HepG2 (cell line): ENCODE results near the gene MRPL10. TPM values are rescaled to one million over a fixed set of nuclear protein-coding genes. Genes with fewer than 3 reads are reported as not detected.
A peak's percentile ranks its signal among the peaks of the same experiment; 100 is the strongest.

Source experiments
- AHR ChIP-seq: IDR thresholded peaks from 2 replicates; pipeline ENCODE4 v1.6.1; 2018; ENCODE audit warnings: missing genetic modification reagents, missing compliant biosample characterization
- GZF1 ChIP-seq: sonication (generic); formaldehyde crosslinking; IDR thresholded peaks from 2 replicates; pipeline ENCODE4 v1.5.1; 2020; ENCODE audit warnings: mild to moderate bottlenecking, missing genetic modification reagents
- MAZ ChIP-seq, 2 experiments: sonication (generic) in 1 of 2; formaldehyde crosslinking in 1 of 2; IDR thresholded peaks; 2 replicates each; pipeline versions ENCODE4 v1.5.0 to v1.6.1; 2012 to 2020; ENCODE audit warnings: low read depth in 2 of 2, mild to moderate bottlenecking in 2 of 2, borderline replicate concordance in 1 of 2, improper control_type of control experiment in 1 of 2, low read length in 1 of 2, missing genetic modification reagents in 1 of 2, moderate library complexity in 1 of 2
- ZBTB7B ChIP-seq: sonication (generic); formaldehyde crosslinking; IDR thresholded peaks from 2 replicates; pipeline ENCODE4 v1.4.0; 2020; ENCODE audit warnings: missing genetic modification reagents
- ZNF143 ChIP-seq: sonication (generic); formaldehyde crosslinking; IDR thresholded peaks from 2 replicates; pipeline ENCODE4 v1.4.0; 2020; ENCODE audit warnings: missing genetic modification reagents
- ZNF501 ChIP-seq: sonication (generic); formaldehyde crosslinking; IDR thresholded peaks from 2 replicates; pipeline ENCODE4 v1.5.1; 2020; ENCODE audit warnings: mild to moderate bottlenecking, moderate library complexity, missing genetic modification reagents
- ZNF556 ChIP-seq: sonication (generic); formaldehyde crosslinking; IDR thresholded peaks from 2 replicates; pipeline ENCODE4 v1.4.0; 2020; ENCODE audit warnings: mild to moderate bottlenecking, missing genetic modification reagents, borderline replicate concordance
- ZSCAN22 ChIP-seq: sonication (generic); formaldehyde crosslinking; IDR thresholded peaks from 2 replicates; pipeline ENCODE4 v1.4.0; 2020; ENCODE audit warnings: mild to moderate bottlenecking, missing genetic modification reagents
- polyA plus RNA-seq, 8 experiments: library from polyadenylated mRNA; depleted of rRNA in 3 of 8; stranded (reverse) in 7 of 8; unstranded in 1 of 8; fragments of >200 nt; fragmentation: Illumina TruSeq in 4 of 8; extraction: Trizol in 4 of 8; gene quantifications; 2 replicates each; pipeline versions ENCODE4 v1.2.1 to v1.2.3, GENCODE V29; 2011 to 2016; ENCODE audit warnings: low read depth in 4 of 8, missing spikeins in 1 of 8, mixed read lengths in 1 of 8; ENCODE audit not compliant: insufficient read depth in 1 of 8
- total RNA-seq, 5 experiments: library from RNA; depleted of rRNA; stranded (reverse); fragments of >200 nt; fragmentation: Illumina TruSeq; extraction: Trizol; gene quantifications; 2 replicates each; pipeline ENCODE4 v1.2.3, GENCODE V29; 2016; ENCODE audit warnings: low read depth in 1 of 5
- TF ChIP-seq, protein P1 (sequence below): sonication (generic); formaldehyde crosslinking; IDR thresholded peaks from 2 replicates; pipeline ENCODE4 v1.4.0; 2020; ENCODE audit warnings: missing genetic modification reagents
- TF ChIP-seq, protein P2 (sequence below): sonication (generic); formaldehyde crosslinking; IDR thresholded peaks from 2 replicates; pipeline ENCODE4 v1.5.0; 2020; ENCODE audit warnings: missing genetic modification reagents
- TF ChIP-seq, protein P3 (sequence below): sonication (generic); formaldehyde crosslinking; IDR thresholded peaks from 2 replicates; pipeline ENCODE4 v1.8.1; 2023; ENCODE audit warnings: missing genetic modification reagents, inconsistent platforms, borderline replicate concordance
- TF ChIP-seq, protein P4 (sequence below): sonication (generic); formaldehyde crosslinking; IDR thresholded peaks from 2 replicates; pipeline ENCODE4 v1.8.1; 2022; ENCODE audit warnings: low read depth, mild to moderate bottlenecking, missing genetic modification reagents
- TF ChIP-seq, protein P5 (sequence below), 2 experiments: IDR thresholded peaks; 2 replicates each; pipeline ENCODE4 v1.6.1; 2011 to 2012; ENCODE audit warnings: low read length in 2 of 2, borderline replicate concordance in 1 of 2, low read depth in 1 of 2, mild to moderate bottlenecking in 1 of 2, moderate library complexity in 1 of 2

The MRPL10 gene
- total and polyA plus RNA-seq, 2 of the 13 experiments (the other 11 are each of a cell fraction or from before 2014, with no cell fraction given), result 56.7 to 149 TPM

DNA sequence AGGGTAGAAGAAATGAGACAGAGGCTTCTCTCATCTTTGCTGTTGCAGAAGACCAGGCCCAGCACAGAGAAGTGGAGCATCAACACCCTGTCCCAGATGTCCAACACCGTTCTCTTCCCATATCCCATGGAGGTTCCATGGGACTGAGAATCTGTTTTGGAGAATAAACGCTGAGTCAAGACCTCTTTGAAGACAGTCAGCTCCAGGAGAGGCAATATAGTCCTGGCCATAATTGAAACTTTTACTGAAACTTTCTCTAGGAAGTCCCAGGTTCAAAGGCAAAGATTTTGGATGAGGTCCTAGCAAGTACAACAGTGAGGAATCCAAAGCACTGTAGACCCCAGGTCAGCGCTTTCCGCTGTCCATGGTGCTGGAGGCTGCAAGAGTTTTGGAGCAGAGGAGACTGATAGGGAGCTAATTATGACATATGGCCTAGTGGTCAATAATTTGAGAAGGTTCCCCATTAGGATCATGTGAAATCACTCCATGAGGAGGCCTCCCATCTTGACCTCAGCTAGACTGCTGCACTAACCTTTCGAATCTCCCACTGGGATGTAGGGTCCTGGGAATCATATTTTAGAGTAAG lies 45.7 kb downstream of the MRPL10 start (continued):
- TF ChIP-seq, protein P1, sequence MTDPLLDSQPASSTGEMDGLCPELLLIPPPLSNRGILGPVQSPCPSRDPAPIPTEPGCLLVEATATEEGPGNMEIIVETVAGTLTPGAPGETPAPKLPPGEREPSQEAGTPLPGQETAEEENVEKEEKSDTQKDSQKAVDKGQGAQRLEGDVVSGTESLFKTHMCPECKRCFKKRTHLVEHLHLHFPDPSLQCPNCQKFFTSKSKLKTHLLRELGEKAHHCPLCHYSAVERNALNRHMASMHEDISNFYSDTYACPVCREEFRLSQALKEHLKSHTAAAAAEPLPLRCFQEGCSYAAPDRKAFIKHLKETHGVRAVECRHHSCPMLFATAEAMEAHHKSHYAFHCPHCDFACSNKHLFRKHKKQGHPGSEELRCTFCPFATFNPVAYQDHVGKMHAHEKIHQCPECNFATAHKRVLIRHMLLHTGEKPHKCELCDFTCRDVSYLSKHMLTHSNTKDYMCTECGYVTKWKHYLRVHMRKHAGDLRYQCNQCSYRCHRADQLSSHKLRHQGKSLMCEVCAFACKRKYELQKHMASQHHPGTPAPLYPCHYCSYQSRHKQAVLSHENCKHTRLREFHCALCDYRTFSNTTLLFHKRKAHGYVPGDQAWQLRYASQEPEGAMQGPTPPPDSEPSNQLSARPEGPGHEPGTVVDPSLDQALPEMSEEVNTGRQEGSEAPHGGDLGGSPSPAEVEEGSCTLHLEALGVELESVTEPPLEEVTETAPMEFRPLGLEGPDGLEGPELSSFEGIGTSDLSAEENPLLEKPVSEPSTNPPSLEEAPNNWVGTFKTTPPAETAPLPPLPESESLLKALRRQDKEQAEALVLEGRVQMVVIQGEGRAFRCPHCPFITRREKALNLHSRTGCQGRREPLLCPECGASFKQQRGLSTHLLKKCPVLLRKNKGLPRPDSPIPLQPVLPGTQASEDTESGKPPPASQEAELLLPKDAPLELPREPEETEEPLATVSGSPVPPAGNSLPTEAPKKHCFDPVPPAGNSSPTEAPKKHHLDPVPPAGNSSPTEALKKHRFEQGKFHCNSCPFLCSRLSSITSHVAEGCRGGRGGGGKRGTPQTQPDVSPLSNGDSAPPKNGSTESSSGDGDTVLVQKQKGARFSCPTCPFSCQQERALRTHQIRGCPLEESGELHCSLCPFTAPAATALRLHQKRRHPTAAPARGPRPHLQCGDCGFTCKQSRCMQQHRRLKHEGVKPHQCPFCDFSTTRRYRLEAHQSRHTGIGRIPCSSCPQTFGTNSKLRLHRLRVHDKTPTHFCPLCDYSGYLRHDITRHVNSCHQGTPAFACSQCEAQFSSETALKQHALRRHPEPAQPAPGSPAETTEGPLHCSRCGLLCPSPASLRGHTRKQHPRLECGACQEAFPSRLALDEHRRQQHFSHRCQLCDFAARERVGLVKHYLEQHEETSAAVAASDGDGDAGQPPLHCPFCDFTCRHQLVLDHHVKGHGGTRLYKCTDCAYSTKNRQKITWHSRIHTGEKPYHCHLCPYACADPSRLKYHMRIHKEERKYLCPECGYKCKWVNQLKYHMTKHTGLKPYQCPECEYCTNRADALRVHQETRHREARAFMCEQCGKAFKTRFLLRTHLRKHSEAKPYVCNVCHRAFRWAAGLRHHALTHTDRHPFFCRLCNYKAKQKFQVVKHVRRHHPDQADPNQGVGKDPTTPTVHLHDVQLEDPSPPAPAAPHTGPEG (CRISPR knock-in tag), result no peak
- TF ChIP-seq ZNF143 (CRISPR knock-in tag), result no peak
- no peak for TF ChIP-seq ZSCAN22 (CRISPR knock-in tag)
- no peak for TF ChIP-seq GZF1 (CRISPR knock-in tag)
- TF ChIP-seq, protein P2, sequence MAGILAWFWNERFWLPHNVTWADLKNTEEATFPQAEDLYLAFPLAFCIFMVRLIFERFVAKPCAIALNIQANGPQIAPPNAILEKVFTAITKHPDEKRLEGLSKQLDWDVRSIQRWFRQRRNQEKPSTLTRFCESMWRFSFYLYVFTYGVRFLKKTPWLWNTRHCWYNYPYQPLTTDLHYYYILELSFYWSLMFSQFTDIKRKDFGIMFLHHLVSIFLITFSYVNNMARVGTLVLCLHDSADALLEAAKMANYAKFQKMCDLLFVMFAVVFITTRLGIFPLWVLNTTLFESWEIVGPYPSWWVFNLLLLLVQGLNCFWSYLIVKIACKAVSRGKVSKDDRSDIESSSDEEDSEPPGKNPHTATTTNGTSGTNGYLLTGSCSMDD, result no peak
- TF ChIP-seq AHR (CRISPR knock-in tag), result no peak
- TF ChIP-seq, protein P3, sequence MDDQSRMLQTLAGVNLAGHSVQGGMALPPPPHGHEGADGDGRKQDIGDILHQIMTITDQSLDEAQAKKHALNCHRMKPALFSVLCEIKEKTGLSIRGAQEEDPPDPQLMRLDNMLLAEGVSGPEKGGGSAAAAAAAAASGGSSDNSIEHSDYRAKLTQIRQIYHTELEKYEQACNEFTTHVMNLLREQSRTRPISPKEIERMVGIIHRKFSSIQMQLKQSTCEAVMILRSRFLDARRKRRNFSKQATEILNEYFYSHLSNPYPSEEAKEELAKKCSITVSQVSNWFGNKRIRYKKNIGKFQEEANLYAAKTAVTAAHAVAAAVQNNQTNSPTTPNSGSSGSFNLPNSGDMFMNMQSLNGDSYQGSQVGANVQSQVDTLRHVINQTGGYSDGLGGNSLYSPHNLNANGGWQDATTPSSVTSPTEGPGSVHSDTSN (CRISPR knock-in tag), result no peak
- no peak for TF ChIP-seq ZNF556 (CRISPR knock-in tag)
- TF ChIP-seq, protein P4, sequence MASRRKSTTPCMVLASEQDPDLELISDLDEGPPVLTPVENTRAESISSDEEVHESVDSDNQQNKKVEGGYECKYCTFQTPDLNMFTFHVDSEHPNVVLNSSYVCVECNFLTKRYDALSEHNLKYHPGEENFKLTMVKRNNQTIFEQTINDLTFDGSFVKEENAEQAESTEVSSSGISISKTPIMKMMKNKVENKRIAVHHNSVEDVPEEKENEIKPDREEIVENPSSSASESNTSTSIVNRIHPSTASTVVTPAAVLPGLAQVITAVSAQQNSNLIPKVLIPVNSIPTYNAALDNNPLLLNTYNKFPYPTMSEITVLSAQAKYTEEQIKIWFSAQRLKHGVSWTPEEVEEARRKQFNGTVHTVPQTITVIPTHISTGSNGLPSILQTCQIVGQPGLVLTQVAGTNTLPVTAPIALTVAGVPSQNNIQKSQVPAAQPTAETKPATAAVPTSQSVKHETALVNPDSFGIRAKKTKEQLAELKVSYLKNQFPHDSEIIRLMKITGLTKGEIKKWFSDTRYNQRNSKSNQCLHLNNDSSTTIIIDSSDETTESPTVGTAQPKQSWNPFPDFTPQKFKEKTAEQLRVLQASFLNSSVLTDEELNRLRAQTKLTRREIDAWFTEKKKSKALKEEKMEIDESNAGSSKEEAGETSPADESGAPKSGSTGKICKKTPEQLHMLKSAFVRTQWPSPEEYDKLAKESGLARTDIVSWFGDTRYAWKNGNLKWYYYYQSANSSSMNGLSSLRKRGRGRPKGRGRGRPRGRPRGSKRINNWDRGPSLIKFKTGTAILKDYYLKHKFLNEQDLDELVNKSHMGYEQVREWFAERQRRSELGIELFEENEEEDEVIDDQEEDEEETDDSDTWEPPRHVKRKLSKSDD (CRISPR knock-in tag), result no peak
- TF ChIP-seq, protein P5, sequence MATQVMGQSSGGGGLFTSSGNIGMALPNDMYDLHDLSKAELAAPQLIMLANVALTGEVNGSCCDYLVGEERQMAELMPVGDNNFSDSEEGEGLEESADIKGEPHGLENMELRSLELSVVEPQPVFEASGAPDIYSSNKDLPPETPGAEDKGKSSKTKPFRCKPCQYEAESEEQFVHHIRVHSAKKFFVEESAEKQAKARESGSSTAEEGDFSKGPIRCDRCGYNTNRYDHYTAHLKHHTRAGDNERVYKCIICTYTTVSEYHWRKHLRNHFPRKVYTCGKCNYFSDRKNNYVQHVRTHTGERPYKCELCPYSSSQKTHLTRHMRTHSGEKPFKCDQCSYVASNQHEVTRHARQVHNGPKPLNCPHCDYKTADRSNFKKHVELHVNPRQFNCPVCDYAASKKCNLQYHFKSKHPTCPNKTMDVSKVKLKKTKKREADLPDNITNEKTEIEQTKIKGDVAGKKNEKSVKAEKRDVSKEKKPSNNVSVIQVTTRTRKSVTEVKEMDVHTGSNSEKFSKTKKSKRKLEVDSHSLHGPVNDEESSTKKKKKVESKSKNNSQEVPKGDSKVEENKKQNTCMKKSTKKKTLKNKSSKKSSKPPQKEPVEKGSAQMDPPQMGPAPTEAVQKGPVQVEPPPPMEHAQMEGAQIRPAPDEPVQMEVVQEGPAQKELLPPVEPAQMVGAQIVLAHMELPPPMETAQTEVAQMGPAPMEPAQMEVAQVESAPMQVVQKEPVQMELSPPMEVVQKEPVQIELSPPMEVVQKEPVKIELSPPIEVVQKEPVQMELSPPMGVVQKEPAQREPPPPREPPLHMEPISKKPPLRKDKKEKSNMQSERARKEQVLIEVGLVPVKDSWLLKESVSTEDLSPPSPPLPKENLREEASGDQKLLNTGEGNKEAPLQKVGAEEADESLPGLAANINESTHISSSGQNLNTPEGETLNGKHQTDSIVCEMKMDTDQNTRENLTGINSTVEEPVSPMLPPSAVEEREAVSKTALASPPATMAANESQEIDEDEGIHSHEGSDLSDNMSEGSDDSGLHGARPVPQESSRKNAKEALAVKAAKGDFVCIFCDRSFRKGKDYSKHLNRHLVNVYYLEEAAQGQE (IDR thresholded peaks at IDR 0.05; ENCODE audit: borderline replicate concordance in 1 of 2, low read depth in 1 of 2, low read length in 2 of 2), result peak; percentile 96 to 100
- TF ChIP-seq ZBTB7B (CRISPR knock-in tag), result no peak
- TF ChIP-seq MAZ (IDR thresholded peaks at IDR 0.05; ENCODE audit: borderline replicate concordance, low read depth, low read length), result no peak
- TF ChIP-seq MAZ (CRISPR knock-in tag; IDR thresholded peaks at IDR 0.05; ENCODE audit: low read depth), result 0 out of 2 replicates have a peak, but pooled peaks have one; percentile 34
- TF ChIP-seq ZNF501, result 0 out of 2 replicates have a peak, but pooled peaks have one; percentile 31
